K562 (cell line): Measurements from ENCODE around the gene SLC12A9. TPM values are rescaled to one million over a fixed set of nuclear protein-coding genes. Genes with fewer than 3 reads are reported as not detected.
A peak's percentile ranks its signal among the peaks of the same experiment; 100 is the strongest.

Experiments
- ARNT ChIP-seq, 2 experiments: fragments of 450-650 bp; IDR thresholded peaks; 2 replicates each; pipeline ENCODE4 v1.6.1; 2016; ENCODE audit warnings: mild to moderate bottlenecking in 1 of 2
- ASH1L ChIP-seq: fragments of 450-650 bp; IDR thresholded peaks from 2 replicates; pipeline ENCODE4 v1.6.1; 2018; ENCODE audit warnings: borderline replicate concordance, mild to moderate bottlenecking, low read depth; ENCODE audit not compliant: partially characterized antibody
- ELK3 ChIP-seq: fragments of 450-650 bp; formaldehyde crosslinking; IDR thresholded peaks from 2 replicates; pipeline ENCODE4 v1.4.0; 2020; ENCODE audit warnings: mild to moderate bottlenecking
- HDAC8 ChIP-seq: fragments of 450-650 bp; IDR thresholded peaks from 2 replicates; pipeline ENCODE4 v1.6.1; 2016; ENCODE audit warnings: mild to moderate bottlenecking, missing genetic modification characterization, moderate library complexity, missing compliant biosample characterization
- ILK ChIP-seq: fragments of 450-650 bp; IDR thresholded peaks from 2 replicates; pipeline ENCODE4 v1.6.1; 2016; ENCODE audit warnings: missing genetic modification characterization, low read depth, mild to moderate bottlenecking, missing compliant biosample characterization, moderate library complexity, borderline replicate concordance
- JUN ChIP-seq, 2 experiments: sonication (generic) in 1 of 2; formaldehyde crosslinking in 1 of 2; IDR thresholded peaks; 2 replicates each; pipeline versions ENCODE4 v1.6.1 to v1.8.0; 2012 to 2022; ENCODE audit warnings: borderline replicate concordance in 2 of 2, mild to moderate bottlenecking in 2 of 2, improper control_type of control experiment in 1 of 2, low read depth in 1 of 2, low read length in 1 of 2, missing genetic modification reagents in 1 of 2
- LCOR ChIP-seq: sonication (generic); formaldehyde crosslinking; IDR thresholded peaks from 2 replicates; pipeline ENCODE4 v1.8.0; 2022; ENCODE audit warnings: mild to moderate bottlenecking, missing genetic modification reagents
- MCM2 ChIP-seq: fragments of 450-650 bp; IDR thresholded peaks from 2 replicates; pipeline ENCODE4 v1.6.1; 2017; ENCODE audit warnings: low read depth, mild to moderate bottlenecking
- MNT ChIP-seq, 2 experiments: fragments of 450-650 bp; conservative IDR thresholded peaks; 2 replicates each; pipeline ENCODE4 v1.6.1; 2017; ENCODE audit warnings: mild to moderate bottlenecking in 2 of 2, moderate library complexity in 2 of 2
- NFRKB ChIP-seq: fragments of 450-650 bp; IDR thresholded peaks from 2 replicates; pipeline ENCODE4 v1.6.1; 2016; ENCODE audit warnings: low read depth
- PTRF ChIP-seq: fragments of 450-650 bp; IDR thresholded peaks from 2 replicates; pipeline ENCODE4 v1.6.1; 2016; ENCODE audit warnings: mild to moderate bottlenecking, missing genetic modification characterization, missing compliant biosample characterization
- RBM14 ChIP-seq: fragments of 200-400 bp; formaldehyde crosslinking; IDR thresholded peaks from 2 replicates; pipeline ENCODE4 v1.6.1; 2018; ENCODE audit warnings: low read depth, mild to moderate bottlenecking, low read length, moderate library complexity, borderline replicate concordance; ENCODE audit not compliant: insufficient read depth
- RBM17 ChIP-seq: fragments of 200-400 bp; formaldehyde crosslinking; IDR thresholded peaks from 2 replicates; pipeline ENCODE4 v1.6.1; 2017; ENCODE audit warnings: low read depth, mild to moderate bottlenecking, low read length, borderline replicate concordance
- TRIM28 ChIP-seq: fragments of 450-650 bp; IDR thresholded peaks from 2 replicates; pipeline ENCODE4 v1.6.1; 2017
- ZFX ChIP-seq: sonication (generic); formaldehyde crosslinking; IDR thresholded peaks from 2 replicates; pipeline ENCODE4 v1.8.0; 2022; ENCODE audit warnings: mild to moderate bottlenecking, missing genetic modification reagents, moderate library complexity
- ZNF263 ChIP-seq: sonication (generic); formaldehyde crosslinking; IDR thresholded peaks from 2 replicates; pipeline ENCODE4 v1.8.0; 2022; ENCODE audit warnings: mild to moderate bottlenecking, missing genetic modification reagents, borderline replicate concordance
- ZNF592 ChIP-seq: fragments of 450-650 bp; IDR thresholded peaks from 2 replicates; pipeline ENCODE4 v1.6.1; 2017; ENCODE audit warnings: antibody characterized with exemption, mild to moderate bottlenecking
- ZNF639 ChIP-seq, 2 experiments: fragments of 200-800 bp in 1 of 2; sonication (Bioruptor generic) in 1 of 2; sonication (generic) in 1 of 2; formaldehyde crosslinking in 1 of 2; IDR thresholded peaks in 1 of 2; conservative IDR thresholded peaks in 1 of 2; 2 replicates each; pipeline versions ENCODE4 v1.5.0 to v1.6.1; 2016 to 2020; ENCODE audit warnings: missing compliant biosample characterization in 1 of 2, missing genetic modification characterization in 1 of 2, missing genetic modification reagents in 1 of 2
- polyA plus RNA-seq, 8 experiments: library from polyadenylated mRNA; depleted of rRNA in 4 of 8; stranded (reverse) in 5 of 8; unstranded in 3 of 8; fragments of >200 nt; fragmentation: Nextera tagmentation in 2 of 8; fragmentation: Illumina TruSeq in 1 of 8; extraction: Ambion mirVana in 2 of 8; extraction: Trizol in 1 of 8; gene quantifications; 2 replicates each; pipeline versions ENCODE4 v1.2.1 to v1.2.3, GENCODE V29; 2011 to 2014; ENCODE audit warnings: inconsistent platforms in 1 of 8, missing spikeins in 1 of 8
- total RNA-seq, 7 experiments: library from RNA; depleted of rRNA in 6 of 7; stranded (reverse); fragments of >200 nt in 6 of 7; fragmentation: Illumina TruSeq in 2 of 7; extraction: Trizol in 2 of 7; gene quantifications; 2 replicates each; pipeline versions ENCODE4 v1.2.1 to v1.2.3, GENCODE V29; 2011 to 2021; ENCODE audit warnings: low replicate concordance in 1 of 7

The SLC12A9 gene
- total and polyA plus RNA-seq, 9 of the 15 experiments (the other 6 are each of a cell fraction or from before 2014, with no cell fraction given): 0.06 to 20.2 (median 10.7) TPM

- TF ChIP-seq ELK3 (CRISPR knock-in tag): no peak
- no peak for TF ChIP-seq ARNT (IDR thresholded peaks at IDR 0.05)
- 0 out of 2 replicates have a peak, but pooled peaks have one; percentile 15 for TF ChIP-seq ZNF263
- TF ChIP-seq ZFX (CRISPR knock-in tag): peak; percentile 100
- peak; percentile 24; the same call in 1 of the 2 replicates for TF ChIP-seq JUN (IDR thresholded peaks at IDR 0.05; ENCODE audit: borderline replicate concordance, low read depth, low read length)
- 0 out of 2 replicates have a peak, but pooled peaks have one; percentile 32 for TF ChIP-seq JUN (CRISPR knock-in tag; IDR thresholded peaks at IDR 0.05; ENCODE audit: borderline replicate concordance)
- TF ChIP-seq RBM14: peak; percentile 32; the same call in 1 of the 2 replicates
- TF ChIP-seq RBM17: no peak
- peak; percentile 97 for TF ChIP-seq ZNF592
- TF ChIP-seq HDAC8: peak; percentile 86
- no peak for TF ChIP-seq ILK (tag)
- TF ChIP-seq MNT (conservative IDR thresholded peaks at IDR 0.05): peak; percentile 91 to 98
- TF ChIP-seq PTRF (tag): no peak
- TF ChIP-seq ASH1L: no peak
- TF ChIP-seq LCOR (CRISPR knock-in tag): peak; percentile 88
- peak; percentile 56 to 96; a peak in 2 of 4 replicates for TF ChIP-seq ZNF639 (CRISPR knock-in tag; conservative IDR thresholded peaks at IDR 0.05 in 1 of 2, IDR thresholded peaks at IDR 0.05 in 1 of 2)
- no peak for TF ChIP-seq TRIM28
- TF ChIP-seq NFRKB: no peak
- no peak for TF ChIP-seq MCM2
These were observed 36.7 kb downstream of the SLC12A9 start, which contains the start of gene UFSP1 (continued) for GRCh38 chr7:100888988-100889750.
